ENCODE results near the gene SGIP1.
"Not testable (repeated sequence)": the region's sequence is repeated elsewhere in the genome, so short reads cannot be mapped to it uniquely, and the experiment has no call there.

Gene SGIP1

DNA sequence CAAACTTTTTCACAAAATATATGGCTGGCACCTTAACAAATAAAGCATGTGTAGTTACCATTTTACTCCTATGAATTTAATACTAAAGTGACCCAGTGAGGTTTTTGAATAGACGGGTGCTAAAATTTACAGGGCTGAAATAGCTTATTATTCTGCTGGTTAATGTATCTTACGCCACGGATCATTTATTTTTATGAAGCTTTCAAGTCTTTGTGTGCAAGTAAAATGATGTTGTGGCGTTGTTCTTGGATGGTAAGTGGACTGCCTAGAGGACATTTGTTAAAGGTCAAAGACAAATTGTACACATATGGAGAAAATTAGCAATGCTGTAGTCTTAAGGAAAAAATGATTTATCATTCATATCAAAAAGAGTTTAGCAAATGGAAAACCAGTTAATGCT is 244.3 kb downstream of the SGIP1 start:
- no peak for DNase-seq

DNA sequence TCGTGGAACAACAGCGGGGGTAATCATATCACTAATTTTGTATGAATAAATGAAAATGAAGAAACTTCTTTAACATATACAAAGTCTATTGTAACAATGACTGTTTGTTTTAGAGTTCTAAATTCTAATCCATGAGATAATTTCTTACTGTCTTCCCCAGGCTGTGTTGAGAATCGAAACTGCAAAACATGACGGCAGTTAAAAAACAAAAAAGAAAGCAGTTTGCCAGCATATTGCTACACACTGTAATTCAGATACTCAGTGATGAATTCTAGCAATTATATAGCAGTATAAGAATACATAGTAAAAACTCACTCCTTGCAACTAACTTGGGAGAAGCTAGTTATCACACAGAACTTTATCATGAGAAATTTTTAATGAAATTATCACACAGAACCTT is 245.0 kb downstream of the SGIP1 start:
- DNase-seq = no peak

DNA sequence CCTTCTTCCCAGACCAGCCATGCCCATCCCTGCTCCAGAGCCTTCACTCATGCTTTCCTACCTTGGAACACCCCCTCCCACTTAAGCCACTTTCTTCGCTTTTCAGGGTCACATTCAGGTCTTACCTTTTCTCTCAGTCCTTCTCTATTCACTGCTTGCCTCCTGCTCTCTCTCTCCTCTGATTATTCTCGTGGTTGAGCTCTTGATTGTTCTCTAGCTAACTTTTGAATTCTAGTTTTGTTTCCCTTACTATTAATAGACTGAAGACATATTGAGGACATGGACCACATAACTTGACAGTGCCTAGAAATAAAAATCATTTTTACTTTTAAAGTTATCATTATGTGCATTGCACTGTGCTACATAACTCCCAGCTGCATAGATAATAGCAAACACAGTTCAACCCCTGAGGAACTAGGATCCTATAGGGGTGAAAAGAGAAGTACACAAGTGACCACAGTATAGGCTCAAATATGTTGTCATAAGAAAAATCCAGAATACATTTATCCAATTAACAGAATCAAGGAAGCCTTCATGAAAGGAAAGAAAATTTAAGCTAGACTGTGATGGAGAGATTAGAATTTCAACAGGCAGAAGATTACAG is 245.6 kb downstream of the SGIP1 start:
- DNase-seq = no peak

DNA sequence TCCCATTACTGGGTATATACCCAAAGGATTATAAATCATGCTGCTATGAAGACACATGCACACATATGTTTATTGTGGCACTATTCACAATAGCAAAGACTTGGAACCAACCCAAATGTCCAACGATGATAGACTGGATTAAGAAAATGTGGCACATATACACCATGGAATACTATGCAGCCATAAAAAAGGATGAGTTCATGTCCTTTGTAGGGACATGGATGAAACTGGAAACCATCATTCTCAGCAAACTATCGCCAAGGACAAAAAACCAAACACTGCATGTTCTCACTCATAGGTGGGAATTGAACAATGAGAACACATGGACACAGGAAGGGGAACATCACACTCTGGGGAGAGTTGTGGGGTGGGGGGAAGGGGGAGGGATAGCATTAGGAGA is 251.8 kb downstream of the SGIP1 start:
- DNase-seq = not testable (repeated sequence)

DNA sequence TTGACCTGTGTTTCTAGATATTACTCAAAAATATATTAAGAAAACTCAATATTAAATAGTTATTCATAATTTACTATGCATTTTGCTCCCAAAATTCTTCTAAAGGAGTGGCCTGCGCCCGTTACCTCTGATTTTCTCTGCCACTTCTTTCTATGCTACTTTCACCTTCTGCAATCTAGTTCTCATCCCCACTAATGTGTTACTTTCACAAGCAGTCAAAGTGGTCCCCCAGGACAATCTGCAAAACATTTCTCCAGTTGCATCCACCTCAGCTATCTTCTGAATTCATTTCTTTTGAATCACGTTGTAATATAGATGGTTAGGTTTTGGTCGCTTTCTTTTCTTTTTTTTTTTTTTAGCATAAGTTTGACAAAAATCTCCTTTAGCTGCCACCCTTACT is 253.7 kb downstream of the SGIP1 start:
- no peak for DNase-seq

DNA sequence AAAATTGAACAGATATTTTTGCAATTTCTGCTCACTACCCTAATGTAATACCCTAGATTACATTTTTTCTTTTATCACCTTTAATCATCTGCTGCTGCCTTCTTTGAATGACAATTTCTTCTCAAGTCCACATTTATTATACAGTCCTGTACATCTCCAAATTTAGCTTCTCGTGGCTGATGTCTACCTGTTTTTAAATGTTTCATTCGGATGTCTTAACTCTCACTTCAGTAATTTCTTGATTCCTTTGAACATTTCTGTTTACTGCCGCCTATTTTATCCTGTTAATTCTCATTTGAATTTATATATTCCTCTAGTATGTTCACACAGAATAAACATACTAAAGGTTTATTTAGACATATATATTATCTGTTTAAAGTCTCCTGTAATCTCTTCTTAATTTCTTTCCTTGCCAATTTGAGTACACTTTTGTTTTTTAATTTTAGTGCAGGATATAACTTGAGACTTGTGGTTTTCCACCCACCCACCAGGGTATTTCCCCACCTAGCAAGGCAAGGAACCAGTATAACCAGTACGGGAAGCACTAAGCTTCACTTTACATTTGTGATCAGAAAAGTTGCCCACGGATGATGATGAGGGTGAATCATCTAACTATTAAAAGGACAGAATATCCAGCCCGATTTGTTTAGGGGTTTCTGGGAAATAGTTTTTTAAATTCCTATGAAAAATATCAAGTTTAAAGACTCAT is 254.4 kb downstream of the SGIP1 start:
- no peak for DNase-seq

DNA sequence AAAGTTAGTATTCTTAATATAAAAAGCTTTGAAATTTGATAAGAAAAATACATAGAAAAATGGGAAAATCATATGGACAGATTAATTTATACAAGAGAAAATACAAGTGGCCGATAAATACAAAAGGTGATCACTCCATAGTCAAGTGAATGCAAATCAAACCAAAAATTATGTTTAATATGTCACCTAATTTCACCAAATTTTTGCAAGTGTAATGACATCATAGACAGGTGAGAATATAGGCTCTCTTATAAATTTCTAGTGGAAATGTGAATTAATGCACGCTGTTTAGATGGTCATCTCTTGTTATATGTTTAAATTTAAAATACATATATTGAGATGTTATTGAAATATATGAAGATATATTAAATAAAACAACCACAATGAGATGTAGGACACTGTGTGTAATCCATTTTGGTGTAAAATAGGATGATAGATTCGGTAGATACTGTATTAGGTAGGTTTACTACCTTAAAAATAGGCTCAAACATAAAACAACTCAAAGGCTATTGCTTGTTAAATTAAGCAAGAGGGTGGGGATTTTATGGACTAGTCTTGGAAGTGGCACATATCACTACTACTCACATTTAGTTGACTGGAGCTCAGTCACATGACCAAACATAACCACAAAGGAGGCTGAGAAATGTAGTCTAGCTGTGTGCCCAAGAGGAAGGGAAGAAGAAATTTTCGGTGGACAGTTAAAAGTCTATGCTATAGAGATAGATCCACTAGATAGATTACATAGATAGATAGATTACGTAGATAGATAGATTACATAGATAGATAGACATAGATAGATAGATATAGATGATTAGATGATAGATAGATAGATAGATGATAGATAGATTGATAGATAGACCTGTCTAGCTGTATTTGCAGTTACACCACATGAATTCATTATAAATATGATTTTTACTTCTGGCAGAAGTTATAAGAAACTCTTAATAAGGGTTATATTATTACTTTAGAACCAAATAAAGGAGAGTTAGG is 258.0 kb downstream of the SGIP1 start:
- no peak for DNase-seq

DNA sequence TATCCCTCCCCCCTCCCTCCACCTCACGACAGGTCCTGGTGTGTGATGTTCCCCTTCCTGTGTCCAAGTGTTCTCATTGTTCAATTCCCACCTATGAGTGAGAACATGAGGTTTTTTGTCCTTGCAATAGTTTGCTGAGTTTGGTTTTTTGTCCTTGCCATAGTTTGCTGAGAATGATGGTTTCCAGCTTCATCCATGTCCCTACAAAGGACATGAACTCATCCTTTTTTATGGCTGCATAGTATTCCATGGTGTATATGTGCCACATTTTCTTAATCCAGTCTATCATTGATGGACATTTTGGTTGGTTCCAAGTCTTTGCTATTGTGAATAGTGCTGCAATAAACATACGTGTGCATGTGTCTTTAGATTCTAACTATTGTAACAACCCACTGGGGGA is 261.9 kb downstream of the SGIP1 start:
- not testable (repeated sequence) for DNase-seq
